GM12873 (cell line): ENCODE results near the gene LRRC26.

Experiments used
- CTCF ChIP-seq: IDR thresholded peaks from 2 replicates; pipeline ENCODE4 v1.5.1; 2012; ENCODE audit warnings: low read depth, mild to moderate bottlenecking, moderate library complexity, low read length, control low read depth; ENCODE audit not compliant: insufficient read depth; ENCODE audit errors: missing control alignments

The LRRC26 gene

GRCh38 chr9:137163365-137163715 is 6.5 kb downstream of the LRRC26 start:
- no peak for TF ChIP-seq CTCF

GRCh38 chr9:137162505-137163364 is 7.1 kb downstream of the LRRC26 start:
- no peak for TF ChIP-seq CTCF

GRCh38 chr9:137161558-137162486 is 8.0 kb downstream of the LRRC26 start:
- no peak for TF ChIP-seq CTCF

GRCh38 chr9:137160716-137161557 is 8.9 kb downstream of the LRRC26 start:
- TF ChIP-seq CTCF, result no peak

- TF ChIP-seq CTCF, result no peak
Observed at GRCh38 chr9:137160054-137160425, 9.8 kb downstream of the LRRC26 start.

- TF ChIP-seq CTCF, result no peak
Observed at GRCh38 chr9:137159105-137160053, 10.5 kb downstream of the LRRC26 start.
